ENCODE measurements around the gene AGPS. TPM values are rescaled to one million over a fixed set of nuclear protein-coding genes. Genes with fewer than 3 reads are reported as not detected.
"Not testable (repeated sequence)": the region's sequence is repeated elsewhere in the genome, so short reads cannot be mapped to it uniquely, and the experiment has no call there.

Gene AGPS
- total RNA-seq, 1 experiment from 2014 or later = 124 TPM

- no peak overlapping the region for H3K27ac ChIP-seq
- H3K27me3 ChIP-seq (replicated peaks) = no peaks in the 10 kb centered on the region
- DNase-seq (ENCODE audit: low read depth in 1 of 2, low spot score in 2 of 2) = no peak
- H3K9me3 ChIP-seq (replicated peaks) = no peaks in the 10 kb centered on the region
- peaks cover 13% of the 10 kb centered on the region for H3K4me1 ChIP-seq (replicated peaks)
- H3K36me3 ChIP-seq = no peaks in the 10 kb centered on the region
- no peak overlapping the region for H3K4me3 ChIP-seq
Measured at GRCh38 chr2:177359836-177360595, 32.6 kb upstream of the AGPS start.

GRCh38 chr2:177362499-177362898 is 30.1 kb upstream of the AGPS start:
- Histone ChIP-seq H3K4me3 (no peak overlapping the region), H3K27ac (no peak overlapping the region), H3K27me3 (replicated peaks) (no peaks in the 10 kb centered on the region), H3K9me3 (replicated peaks) (no peaks in the 10 kb centered on the region), H3K36me3 (no peaks in the 10 kb centered on the region), H3K4me1 (replicated peaks) (no peaks in the 10 kb centered on the region)
- DNase-seq (ENCODE audit: low read depth in 1 of 2, low spot score in 2 of 2) = no peak

- no peak overlapping the region for H3K4me3 ChIP-seq
- DNase-seq (ENCODE audit: low read depth in 1 of 2, low spot score in 2 of 2) = no peak
- no peaks in the 10 kb centered on the region for H3K27me3 ChIP-seq (replicated peaks)
- no peaks in the 10 kb centered on the region for H3K36me3 ChIP-seq
- no peaks in the 10 kb centered on the region for H3K4me1 ChIP-seq (replicated peaks)
- H3K27ac ChIP-seq = no peak overlapping the region
- H3K9me3 ChIP-seq (replicated peaks) = no peaks in the 10 kb centered on the region
Measured at GRCh38 chr2:177363332-177363731, 29.2 kb upstream of the AGPS start.

GRCh38 chr2:177365764-177366163 is 26.8 kb upstream of the AGPS start:
- H3K4me3 ChIP-seq; DNase-seq (ENCODE audit: low read depth in 1 of 2, low spot score in 2 of 2); H3K9me3 ChIP-seq (replicated peaks); H3K27me3 ChIP-seq (replicated peaks); H3K36me3 ChIP-seq; H3K4me1 ChIP-seq (replicated peaks); H3K27ac ChIP-seq: not testable (repeated sequence)

- H3K27ac ChIP-seq; H3K36me3 ChIP-seq; H3K4me1 ChIP-seq (replicated peaks); H3K27me3 ChIP-seq (replicated peaks); H3K9me3 ChIP-seq (replicated peaks); DNase-seq (ENCODE audit: low read depth in 1 of 2, low spot score in 2 of 2); H3K4me3 ChIP-seq: not testable (repeated sequence)
Measured at GRCh38 chr2:177368023-177368422, 24.6 kb upstream of the AGPS start.

GRCh38 chr2:177379354-177379753 is 13.2 kb upstream of the AGPS start:
- 0 out of 2 replicates have a peak, but pooled peaks cover 3% of the 10 kb centered on the region for H3K36me3 ChIP-seq
- no peaks in the 10 kb centered on the region for H3K27me3 ChIP-seq (replicated peaks)
- no peaks in the 10 kb centered on the region for H3K4me1 ChIP-seq (replicated peaks)
- no peak for DNase-seq (ENCODE audit: low read depth in 1 of 2, low spot score in 2 of 2)
- H3K9me3 ChIP-seq (replicated peaks) = no peaks in the 10 kb centered on the region
- H3K4me3 ChIP-seq = no peak overlapping the region
- H3K27ac ChIP-seq = no peak overlapping the region

GRCh38 chr2:177380181-177380580 is 12.4 kb upstream of the AGPS start:
- Histone ChIP-seq H3K4me1 (replicated peaks) (no peaks in the 10 kb centered on the region), H3K27ac (no peak overlapping the region), H3K9me3 (replicated peaks) (no peaks in the 10 kb centered on the region), H3K36me3 (0 out of 2 replicates have a peak, but pooled peaks cover 3% of the 10 kb centered on the region), H3K27me3 (replicated peaks) (no peaks in the 10 kb centered on the region), H3K4me3 (no peak overlapping the region)
- no peak for DNase-seq (ENCODE audit: low read depth in 1 of 2, low spot score in 2 of 2)

- H3K27me3 ChIP-seq (replicated peaks) = no peaks in the 10 kb centered on the region
- H3K36me3 ChIP-seq = 0 out of 2 replicates have a peak, but pooled peaks cover 3% of the 10 kb centered on the region
- no peak for DNase-seq (ENCODE audit: low read depth in 1 of 2, low spot score in 2 of 2)
- H3K9me3 ChIP-seq (replicated peaks) = no peaks in the 10 kb centered on the region
- H3K4me1 ChIP-seq (replicated peaks) = no peaks in the 10 kb centered on the region
- no peak overlapping the region for H3K27ac ChIP-seq
- H3K4me3 ChIP-seq = no peak overlapping the region
Measured at GRCh38 chr2:177383935-177384334, 8.6 kb upstream of the AGPS start.

- Histone ChIP-seq H3K27me3 (replicated peaks) (no peaks in the 10 kb centered on the region), H3K27ac (no peak overlapping the region), H3K4me1 (replicated peaks) (no peaks in the 10 kb centered on the region), H3K36me3 (0 out of 2 replicates have a peak, but pooled peaks cover under 1% of the 10 kb centered on the region), H3K9me3 (replicated peaks) (no peaks in the 10 kb centered on the region), H3K4me3 (no peak overlapping the region)
- DNase-seq (ENCODE audit: low read depth in 1 of 2, low spot score in 2 of 2) = no peak
Measured at GRCh38 chr2:177385151-177385550, 7.4 kb upstream of the AGPS start.

- Histone ChIP-seq H3K27me3 (replicated peaks) (no peaks in the 10 kb centered on the region), H3K4me3 (peak overlapping the region; percentile 92), H3K4me1 (replicated peaks) (peaks cover 36% of the 10 kb centered on the region), H3K27ac (peak overlapping the region; percentile 73), H3K36me3 (peaks cover 16% of the 10 kb centered on the region), H3K9me3 (replicated peaks) (no peaks in the 10 kb centered on the region)
- DNase-seq (ENCODE audit: low read depth in 1 of 2, low spot score in 2 of 2) = no peak
Measured at GRCh38 chr2:177391822-177392372, 676 bp upstream of the AGPS start.

- H3K9me3 ChIP-seq (replicated peaks) = no peaks in the 10 kb centered on the region
- H3K4me1 ChIP-seq (replicated peaks) = peaks cover 47% of the 10 kb centered on the region
- no peak for DNase-seq (ENCODE audit: low read depth in 1 of 2, low spot score in 2 of 2)
- peak overlapping the region; percentile 92 for H3K4me3 ChIP-seq
- peaks cover 16% of the 10 kb centered on the region for H3K36me3 ChIP-seq
- H3K27ac ChIP-seq = peak overlapping the region; percentile 73
- no peaks in the 10 kb centered on the region for H3K27me3 ChIP-seq (replicated peaks)
Measured at GRCh38 chr2:177393203-177393755, 706 bp downstream of the AGPS start.

- no peak for DNase-seq (ENCODE audit: low read depth in 1 of 2, low spot score in 2 of 2)
- H3K4me1 ChIP-seq (replicated peaks) = peaks cover 54% of the 10 kb centered on the region
- H3K27ac ChIP-seq = no peak overlapping the region
- H3K36me3 ChIP-seq = peaks cover 16% of the 10 kb centered on the region
- H3K9me3 ChIP-seq (replicated peaks) = no peaks in the 10 kb centered on the region
- no peaks in the 10 kb centered on the region for H3K27me3 ChIP-seq (replicated peaks)
- H3K4me3 ChIP-seq = peak overlapping the region; percentile 92
Measured at GRCh38 chr2:177393824-177394593, 1.4 kb downstream of the AGPS start.

GRCh38 chr2:177394594-177394973 is 2.0 kb downstream of the AGPS start:
- peaks cover 16% of the 10 kb centered on the region for H3K36me3 ChIP-seq
- H3K4me3 ChIP-seq = peak overlapping the region; percentile 92; the same call in 1 of the 2 replicates
- H3K27me3 ChIP-seq (replicated peaks) = no peaks in the 10 kb centered on the region
- no peak for DNase-seq (ENCODE audit: low read depth in 1 of 2, low spot score in 2 of 2)
- peaks cover 60% of the 10 kb centered on the region for H3K4me1 ChIP-seq (replicated peaks)
- H3K27ac ChIP-seq = no peak overlapping the region
- H3K9me3 ChIP-seq (replicated peaks) = no peaks in the 10 kb centered on the region

Data from SJSA1 (cell line).